NCI-H446 (cell line): ENCODE measurements around the gene TNP2.

Experiments used
- DNase-seq, 2 experiments: peaks; one replicate each; lab custom pipeline; 2025; lab: John Stamatoyannopoulos, UW

Gene TNP2

DNA sequence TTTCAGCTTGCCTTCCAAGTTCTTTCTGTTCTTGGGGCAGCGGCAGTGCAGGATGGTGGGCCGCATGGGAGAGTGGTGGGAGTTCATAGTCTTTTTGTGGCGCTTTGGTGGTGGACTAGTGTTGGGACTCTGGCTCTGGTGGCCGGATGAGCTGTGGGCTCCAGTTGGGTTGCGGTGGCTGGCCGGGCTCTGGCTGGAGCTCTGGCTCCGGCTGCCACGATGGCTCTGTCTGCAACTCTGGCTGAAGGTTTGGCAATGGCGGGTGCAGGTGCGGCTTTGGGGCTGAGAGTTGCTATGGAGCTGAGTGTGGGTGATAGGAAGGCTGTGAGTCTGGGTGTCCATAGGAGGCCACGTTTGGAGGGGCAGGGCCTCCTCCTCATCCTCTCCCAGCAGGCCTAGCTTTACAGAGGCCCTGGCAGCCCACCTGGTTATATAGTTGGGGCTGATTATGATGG, at the start of gene TNP2:
Gene TNP2, minus strand, starts transcription at position 405 of the 455 bp plus-strand sequence. Its CDS starts 63 bp downstream, at position 342.
- DNase-seq: no peak

GRCh38 chr16:11318817-11319216, 49.7 kb upstream of the TNP2 start:
- no peak for DNase-seq

DNA sequence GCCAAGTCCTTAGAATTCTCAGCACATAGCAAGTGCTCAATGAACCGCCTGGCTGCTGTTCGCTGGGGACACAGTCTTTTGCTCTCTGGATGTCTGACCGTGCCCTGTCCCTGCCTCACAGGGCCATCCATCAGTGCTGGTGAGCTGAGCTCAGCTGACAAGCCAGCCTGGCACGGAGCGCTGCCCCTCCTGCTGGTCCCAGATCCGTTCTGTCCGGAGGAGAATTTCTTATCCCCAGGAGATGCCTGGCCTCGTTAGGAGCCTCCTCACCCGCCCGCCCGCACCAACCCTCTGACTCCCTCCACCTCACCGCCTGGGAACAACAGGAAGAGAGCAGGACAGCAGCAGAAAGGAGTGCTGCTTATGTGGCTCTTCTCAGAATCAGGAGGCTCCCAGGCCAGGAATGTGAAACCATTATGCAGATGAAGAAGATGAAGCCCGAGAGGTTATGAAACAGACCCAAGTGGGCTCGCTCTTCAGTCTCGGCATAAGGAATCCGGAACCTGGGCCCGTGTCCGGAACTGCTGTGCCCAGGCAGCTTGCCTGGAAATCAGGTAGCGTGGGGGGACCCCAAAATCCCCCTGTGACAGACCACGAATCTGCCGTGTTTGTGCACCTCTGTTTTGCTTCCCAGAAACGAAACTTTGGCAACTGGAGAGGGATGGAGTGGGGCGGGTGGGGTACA, 47.3 kb upstream of the TNP2 start:
- no peak for DNase-seq

DNA sequence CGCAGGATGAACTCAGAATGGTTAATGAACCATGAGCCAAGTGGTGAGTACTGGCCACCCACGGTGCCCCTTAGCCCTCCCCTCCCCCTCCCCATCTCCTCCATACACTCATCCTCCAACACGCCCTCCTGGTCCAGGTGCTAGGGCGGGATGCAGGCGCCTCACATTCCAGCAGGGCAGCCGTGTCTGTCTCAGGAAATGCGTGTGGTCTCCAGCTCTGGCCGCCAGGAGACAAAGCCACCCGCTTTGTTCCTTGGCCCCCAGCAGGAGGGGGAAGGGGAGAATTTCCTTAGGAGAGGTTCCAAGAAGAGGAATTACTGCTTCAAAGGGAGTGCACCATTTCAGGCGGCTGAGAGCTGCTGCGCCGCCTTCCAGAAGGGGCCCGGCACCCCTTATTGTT, 46.4 kb upstream of the TNP2 start:
- no peak for DNase-seq

GRCh38 chr16:11314309-11314894, 45.3 kb upstream of the TNP2 start:
- DNase-seq: no peak

GRCh38 chr16:11313493-11314308, 44.6 kb upstream of the TNP2 start:
- no peak for DNase-seq

DNA sequence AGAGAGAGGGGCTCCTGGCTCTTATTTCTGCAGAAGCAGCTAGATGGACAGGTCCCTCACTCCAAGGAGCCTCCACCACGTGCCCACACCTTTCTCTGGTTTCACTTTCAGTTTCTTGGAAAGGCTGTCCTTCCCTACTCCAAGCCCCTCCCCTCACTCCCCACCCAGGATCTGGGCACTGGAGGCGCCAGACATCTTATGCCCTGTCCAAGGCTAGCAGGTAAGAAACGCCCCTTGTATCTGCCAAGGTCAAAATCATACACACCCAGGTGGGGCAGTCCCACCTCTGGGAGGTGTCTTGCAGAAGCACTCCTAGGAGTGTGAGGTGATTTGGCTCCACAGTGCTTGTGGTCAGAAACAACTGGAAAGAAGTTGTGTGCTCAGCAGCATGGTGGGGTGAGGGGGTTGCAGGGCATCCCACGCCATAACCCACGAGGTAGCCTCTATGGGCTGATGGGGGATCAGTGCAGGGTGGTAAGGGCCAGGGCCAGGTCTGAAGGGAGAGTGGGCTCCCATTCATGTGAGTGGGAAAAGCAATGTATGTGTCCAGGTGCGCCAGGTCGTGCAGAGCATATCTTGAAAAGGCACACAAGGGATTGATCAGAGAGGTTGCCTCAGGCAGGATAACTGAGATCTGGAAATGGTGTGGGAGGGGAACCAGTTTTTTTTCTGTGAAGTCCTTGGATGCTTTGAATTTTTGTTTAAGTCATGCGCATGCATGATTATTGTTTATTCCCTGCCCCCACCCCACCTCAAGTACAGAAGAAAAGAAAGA, 43.8 kb upstream of the TNP2 start:
- DNase-seq: no peak

- no peak for DNase-seq
These were observed 42.0 kb upstream of the TNP2 start for GRCh38 chr16:11310997-11311561.

GRCh38 chr16:11310634-11310977, 41.5 kb upstream of the TNP2 start:
- DNase-seq: no peak

DNA sequence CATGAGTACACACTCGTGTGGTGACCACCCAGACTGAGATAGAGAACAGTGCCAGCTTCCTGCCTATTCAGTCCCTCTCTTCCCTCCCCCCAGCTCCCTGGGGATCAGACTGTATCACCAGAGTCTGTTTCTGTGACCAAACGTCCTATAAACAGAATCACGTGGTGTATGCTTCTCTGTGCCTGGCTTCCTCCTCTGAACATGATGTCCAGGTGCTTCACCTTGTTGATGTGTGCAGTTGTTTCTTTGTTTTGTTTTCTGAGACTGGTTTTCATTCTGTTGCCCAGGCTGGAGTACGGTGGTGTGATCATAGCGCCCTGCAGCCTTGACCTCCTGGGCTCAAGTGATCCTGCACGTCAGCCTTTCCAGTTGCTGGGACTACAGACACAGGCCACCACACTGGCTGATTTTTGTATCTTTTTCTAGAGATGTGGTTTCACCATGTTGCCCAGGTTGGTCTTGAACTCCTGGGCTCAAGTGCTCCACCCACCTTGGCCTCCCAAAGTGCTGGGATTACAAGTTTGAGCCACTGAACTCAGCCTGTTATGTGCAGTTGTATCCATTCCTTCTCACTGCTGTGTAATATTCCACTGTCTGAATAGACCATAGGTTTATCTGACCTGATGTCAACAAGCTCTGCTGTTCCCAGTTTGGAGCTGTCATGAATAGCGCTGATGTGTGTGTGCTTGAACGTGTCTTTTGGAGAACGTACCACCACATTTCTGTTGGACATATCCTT, 40.9 kb upstream of the TNP2 start:
- DNase-seq: no peak

DNA sequence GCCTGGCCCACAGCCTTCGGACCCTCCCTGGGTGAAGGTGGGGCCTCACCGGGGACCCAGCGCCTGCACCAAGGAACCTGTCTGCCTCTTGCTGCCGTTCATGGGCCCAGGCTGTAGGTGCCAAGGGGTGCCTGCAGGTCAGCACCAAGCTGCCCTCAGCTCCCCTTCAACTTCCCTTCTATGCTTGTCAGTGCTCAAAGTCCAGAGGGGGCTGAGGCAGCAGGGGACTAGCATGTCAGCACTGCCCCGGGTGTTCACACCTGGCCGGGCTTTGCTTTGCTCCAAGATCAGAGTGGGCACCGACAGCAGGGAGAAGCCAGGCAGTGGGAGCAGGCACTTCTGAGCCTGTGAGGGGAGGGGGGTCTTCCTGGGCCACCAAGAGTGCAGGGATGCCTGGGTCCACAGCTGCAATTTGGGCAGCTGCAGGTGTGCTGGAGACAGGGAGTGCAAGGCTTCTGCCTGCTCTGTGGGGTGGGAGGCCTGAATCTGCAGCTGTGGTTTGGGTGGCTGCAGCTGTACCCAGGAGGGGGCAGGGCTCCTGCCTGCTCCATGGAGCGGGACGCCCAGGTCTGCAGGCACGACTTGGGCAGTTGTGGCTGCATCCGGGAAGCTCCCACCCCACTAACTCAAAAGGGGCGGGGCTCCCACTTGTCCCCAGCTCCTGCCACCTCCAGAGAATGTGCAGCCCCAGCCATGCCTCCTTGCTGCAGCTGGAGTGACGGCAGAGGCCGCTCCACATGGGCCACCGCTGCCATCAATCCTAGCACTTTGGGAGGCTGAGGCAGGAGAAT, 39.6 kb upstream of the TNP2 start:
- DNase-seq: no peak

GRCh38 chr16:11307639-11308492, 38.7 kb upstream of the TNP2 start:
- DNase-seq: no peak

- DNase-seq: no peak
These were observed 38.0 kb upstream of the TNP2 start for GRCh38 chr16:11306997-11307638.

- DNase-seq: no peak
These were observed 37.3 kb upstream of the TNP2 start for GRCh38 chr16:11306381-11306780.

DNA sequence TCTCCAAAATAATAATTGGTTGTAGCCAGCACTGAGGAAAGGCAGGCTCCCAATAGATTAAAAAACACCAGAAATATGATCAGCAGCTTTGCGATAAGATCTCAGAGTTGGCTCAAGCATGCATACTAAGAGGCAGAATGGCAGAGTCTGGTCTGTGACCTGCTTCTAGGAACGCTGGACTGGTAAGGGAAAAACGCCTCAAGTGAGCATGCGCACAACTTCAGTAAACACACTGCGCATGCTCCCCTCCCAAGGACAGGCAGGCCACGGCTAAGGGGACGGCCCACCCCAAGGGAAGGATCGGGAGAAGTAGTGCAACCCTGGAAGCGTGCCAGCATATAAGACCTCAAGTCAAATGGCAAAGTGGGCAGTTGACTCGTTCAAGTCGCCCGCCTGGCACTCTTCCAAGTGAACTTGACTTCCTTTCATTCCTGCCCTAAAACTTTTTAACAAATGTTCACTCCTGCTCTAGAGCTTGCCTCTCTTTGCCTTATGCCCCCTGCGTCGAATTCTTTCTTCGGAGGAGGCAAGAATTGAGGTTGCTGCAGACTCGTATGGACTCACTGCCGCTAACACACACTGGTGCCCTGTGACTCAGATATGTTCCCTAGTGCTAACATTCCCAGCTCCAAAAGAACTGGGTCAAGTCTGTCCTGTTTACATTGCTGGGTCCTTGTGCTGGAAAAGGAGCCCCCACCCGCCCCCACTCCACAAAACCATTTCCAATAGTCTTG, 34.4 kb upstream of the TNP2 start:
- DNase-seq: no peak

DNA sequence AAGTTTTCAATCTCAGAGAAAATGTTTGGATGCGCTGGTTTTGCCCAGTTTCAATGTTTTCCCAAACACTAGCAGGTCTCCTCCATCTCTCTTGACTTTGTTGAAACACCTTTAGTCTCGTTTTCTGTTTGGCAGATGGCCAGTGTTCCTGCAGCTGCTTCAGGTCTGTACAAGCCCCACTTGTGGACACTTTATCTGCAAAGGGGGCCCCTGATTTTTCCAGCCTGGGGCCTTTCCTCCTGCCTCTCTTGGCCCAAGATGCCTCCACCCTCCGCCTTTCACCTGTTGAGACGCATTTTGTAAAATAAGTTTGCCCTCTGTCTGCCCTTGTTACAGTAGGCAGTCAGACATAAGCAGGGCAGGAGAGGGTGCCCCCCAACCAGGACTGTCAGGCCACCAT, 33.9 kb upstream of the TNP2 start:
- no peak for DNase-seq

GRCh38 chr16:11301645-11302501, 32.7 kb upstream of the TNP2 start:
- DNase-seq: no peak

GRCh38 chr16:11300560-11300892, 31.4 kb upstream of the TNP2 start:
- DNase-seq: no peak
